SJSA1 (cell line): Measurements from ENCODE around the gene MORN4. TPM values are rescaled to one million over a fixed set of nuclear protein-coding genes. Genes with fewer than 3 reads are reported as not detected.
A peak's percentile ranks its signal among the peaks of the same experiment; 100 is the strongest.

Source experiments
- DNase-seq, 2 experiments: peaks; one replicate each; pipeline ENCODE4 v3.0.0-alpha.2; 2015 to 2020; ENCODE audit warnings: low spot score in 2 of 2, low read depth in 1 of 2
- H3K27ac ChIP-seq: fragments of 250-450 bp; sonication (Bioruptor Pico); 2 replicates; pipeline ENCODE4 v1.5.1; 2020; ENCODE audit warnings: mild to moderate bottlenecking, moderate library complexity
- H3K27me3 ChIP-seq: fragments of 250-450 bp; sonication (Bioruptor Pico); replicated peaks from 2 replicates; pipeline ENCODE4 v1.5.1; 2020; ENCODE audit warnings: mild to moderate bottlenecking, moderate library complexity
- H3K36me3 ChIP-seq: fragments of 250-450 bp; sonication (Bioruptor Pico); 2 replicates; pipeline ENCODE4 v1.5.1; 2020; ENCODE audit warnings: mild to moderate bottlenecking
- H3K4me1 ChIP-seq: fragments of 250-450 bp; sonication (Bioruptor Pico); replicated peaks from 2 replicates; pipeline ENCODE4 v1.6.1; 2021; ENCODE audit warnings: mild to moderate bottlenecking
- H3K4me3 ChIP-seq: fragments of 250-450 bp; sonication (Bioruptor Pico); 2 replicates; pipeline ENCODE4 v1.5.1; 2020; ENCODE audit warnings: mild to moderate bottlenecking
- H3K9me3 ChIP-seq: fragments of 250-450 bp; sonication (Bioruptor Pico); replicated peaks from 2 replicates; pipeline ENCODE4 v1.5.1; 2020; ENCODE audit warnings: mild to moderate bottlenecking
- total RNA-seq: library from RNA; depleted of rRNA; stranded (reverse); fragments of >200 nt; shearing (Covaris generic); gene quantifications from 2 replicates; pipeline ENCODE4 v1.2.3, GENCODE V29; 2014; rRNA removed

Gene MORN4
- total RNA-seq: 4.4 and 6.8 TPM in 2 replicates

GRCh38 chr10:97632949-97633884 lies at the start of gene MORN4:
Gene MORN4 (minus strand): TSS chr10:97633500. CDS start chr10:97619653, 13,847 bp downstream.
- H3K4me1 ChIP-seq: peaks cover 4% of the 10 kb centered on the region
- peak within 1 kb of the TSS; percentile 66 for H3K4me3 ChIP-seq
- no peaks in the 10 kb centered on the region for H3K9me3 ChIP-seq
- DNase-seq: peak; percentile 86 to 94
- no peaks in the 10 kb centered on the region for H3K27me3 ChIP-seq
- H3K27ac ChIP-seq: no peak within 1 kb of the TSS
- H3K36me3 ChIP-seq: no peaks in the 10 kb centered on the region

GRCh38 chr10:97682042-97682441 lies 48.7 kb upstream of the MORN4 start:
- no peak overlapping the region for H3K27ac ChIP-seq

GRCh38 chr10:97679594-97679993 lies 46.3 kb upstream of the MORN4 start:
- Histone ChIP-seq H3K27ac (no peak overlapping the region), H3K36me3 (peaks cover 32% of the 10 kb centered on the region), H3K4me1 (no peaks in the 10 kb centered on the region), H3K4me3 (no peak overlapping the region), H3K27me3 (no peaks in the 10 kb centered on the region), H3K9me3 (no peaks in the 10 kb centered on the region)
- no peak for DNase-seq

More at GRCh38 chr10:97682042-97682441, 48.7 kb upstream of the MORN4 start:
- Histone ChIP-seq H3K9me3 (no peaks in the 10 kb centered on the region), H3K36me3 (peaks cover 10% of the 10 kb centered on the region), H3K4me1 (peaks cover 16% of the 10 kb centered on the region), H3K27me3 (no peaks in the 10 kb centered on the region), H3K4me3 (no peak overlapping the region)
- no peak for DNase-seq

- H3K9me3 ChIP-seq: no peaks in the 10 kb centered on the region
- peak in 1 of 2 experiments; percentile 47 for DNase-seq
- no peak overlapping the region for H3K27ac ChIP-seq
- no peaks in the 10 kb centered on the region for H3K27me3 ChIP-seq
- no peaks in the 10 kb centered on the region for H3K4me1 ChIP-seq
- no peak overlapping the region for H3K4me3 ChIP-seq
- peaks cover 52% of the 10 kb centered on the region for H3K36me3 ChIP-seq
Measured at GRCh38 chr10:97676770-97677581, 43.7 kb upstream of the MORN4 start.

- no peaks in the 10 kb centered on the region for H3K4me1 ChIP-seq
- no peaks in the 10 kb centered on the region for H3K9me3 ChIP-seq
- H3K4me3 ChIP-seq: no peak overlapping the region
- H3K27ac ChIP-seq: no peak overlapping the region
- no peak for DNase-seq
- H3K36me3 ChIP-seq: peaks cover 63% of the 10 kb centered on the region
- H3K27me3 ChIP-seq: no peaks in the 10 kb centered on the region
Measured at GRCh38 chr10:97675222-97675621, 41.9 kb upstream of the MORN4 start.

GRCh38 chr10:97673736-97674525 lies 40.6 kb upstream of the MORN4 start:
- Histone ChIP-seq H3K27me3 (no peaks in the 10 kb centered on the region), H3K36me3 (peaks cover 67% of the 10 kb centered on the region), H3K4me3 (no peak overlapping the region), H3K27ac (no peak overlapping the region), H3K9me3 (no peaks in the 10 kb centered on the region), H3K4me1 (no peaks in the 10 kb centered on the region)
- DNase-seq: no peak

- no peak overlapping the region for H3K27ac ChIP-seq
- no peaks in the 10 kb centered on the region for H3K27me3 ChIP-seq
- no peak overlapping the region for H3K4me3 ChIP-seq
- H3K9me3 ChIP-seq: no peaks in the 10 kb centered on the region
- no peaks in the 10 kb centered on the region for H3K4me1 ChIP-seq
- H3K36me3 ChIP-seq: peaks cover 73% of the 10 kb centered on the region
- no peak for DNase-seq
Measured at GRCh38 chr10:97669571-97669970, 36.3 kb upstream of the MORN4 start.

GRCh38 chr10:97667463-97667862 lies 34.2 kb upstream of the MORN4 start:
- no peaks in the 10 kb centered on the region for H3K27me3 ChIP-seq
- peaks cover 72% of the 10 kb centered on the region for H3K36me3 ChIP-seq
- H3K9me3 ChIP-seq: no peaks in the 10 kb centered on the region
- DNase-seq: no peak
- H3K4me1 ChIP-seq: no peaks in the 10 kb centered on the region
- no peak overlapping the region for H3K4me3 ChIP-seq
- H3K27ac ChIP-seq: no peak overlapping the region

- DNase-seq: no peak
- H3K36me3 ChIP-seq: peaks cover 74% of the 10 kb centered on the region
- H3K9me3 ChIP-seq: no peaks in the 10 kb centered on the region
- H3K4me3 ChIP-seq: no peak overlapping the region
- H3K4me1 ChIP-seq: no peaks in the 10 kb centered on the region
- no peak overlapping the region for H3K27ac ChIP-seq
- H3K27me3 ChIP-seq: no peaks in the 10 kb centered on the region
Measured at GRCh38 chr10:97666992-97667391, 33.7 kb upstream of the MORN4 start.

GRCh38 chr10:97664282-97664850 lies 31.1 kb upstream of the MORN4 start:
- no peaks in the 10 kb centered on the region for H3K27me3 ChIP-seq
- no peak overlapping the region for H3K27ac ChIP-seq
- no peaks in the 10 kb centered on the region for H3K9me3 ChIP-seq
- no peaks in the 10 kb centered on the region for H3K4me1 ChIP-seq
- peaks cover 63% of the 10 kb centered on the region for H3K36me3 ChIP-seq
- no peak overlapping the region for H3K4me3 ChIP-seq
- DNase-seq: no peak

- no peak overlapping the region for H3K27ac ChIP-seq
- no peak for DNase-seq
- peaks cover 62% of the 10 kb centered on the region for H3K36me3 ChIP-seq
- no peaks in the 10 kb centered on the region for H3K4me1 ChIP-seq
- H3K27me3 ChIP-seq: no peaks in the 10 kb centered on the region
- H3K4me3 ChIP-seq: no peak overlapping the region
- H3K9me3 ChIP-seq: no peaks in the 10 kb centered on the region
Measured at GRCh38 chr10:97659589-97659988, 26.3 kb upstream of the MORN4 start.

- Histone ChIP-seq H3K27me3 (no peaks in the 10 kb centered on the region), H3K27ac (no peak overlapping the region), H3K4me1 (peaks cover 2% of the 10 kb centered on the region), H3K9me3 (no peaks in the 10 kb centered on the region), H3K36me3 (peaks cover 69% of the 10 kb centered on the region), H3K4me3 (no peak overlapping the region)
- DNase-seq: no peak
Measured at GRCh38 chr10:97656777-97657176, 23.5 kb upstream of the MORN4 start.

- Histone ChIP-seq H3K27ac (no peak overlapping the region), H3K9me3 (no peaks in the 10 kb centered on the region), H3K27me3 (no peaks in the 10 kb centered on the region), H3K36me3 (peaks cover 63% of the 10 kb centered on the region), H3K4me1 (peaks cover 27% of the 10 kb centered on the region), H3K4me3 (no peak overlapping the region)
- DNase-seq: no peak
Measured at GRCh38 chr10:97651773-97652172, 18.5 kb upstream of the MORN4 start.
